OCI-LY3 (cell line): ENCODE measurements around the gene PDE9A.

ENCODE experiments used
- CTCF ChIP-seq: fragments of 200-600, 300-600 bp; sonication (generic); IDR thresholded peaks from 2 replicates; pipeline ENCODE4 v1.5.1; 2014; ENCODE audit warnings: antibody characterized with exemption, low read length, low read depth
- EZH2phosphoT487 ChIP-seq: fragments of 200-600 bp; shearing (Covaris generic); IDR thresholded peaks from 2 replicates; pipeline ENCODE4 v1.6.1; 2018; ENCODE audit warnings: antibody characterized with exemption, mixed run types, low read depth

DNA sequence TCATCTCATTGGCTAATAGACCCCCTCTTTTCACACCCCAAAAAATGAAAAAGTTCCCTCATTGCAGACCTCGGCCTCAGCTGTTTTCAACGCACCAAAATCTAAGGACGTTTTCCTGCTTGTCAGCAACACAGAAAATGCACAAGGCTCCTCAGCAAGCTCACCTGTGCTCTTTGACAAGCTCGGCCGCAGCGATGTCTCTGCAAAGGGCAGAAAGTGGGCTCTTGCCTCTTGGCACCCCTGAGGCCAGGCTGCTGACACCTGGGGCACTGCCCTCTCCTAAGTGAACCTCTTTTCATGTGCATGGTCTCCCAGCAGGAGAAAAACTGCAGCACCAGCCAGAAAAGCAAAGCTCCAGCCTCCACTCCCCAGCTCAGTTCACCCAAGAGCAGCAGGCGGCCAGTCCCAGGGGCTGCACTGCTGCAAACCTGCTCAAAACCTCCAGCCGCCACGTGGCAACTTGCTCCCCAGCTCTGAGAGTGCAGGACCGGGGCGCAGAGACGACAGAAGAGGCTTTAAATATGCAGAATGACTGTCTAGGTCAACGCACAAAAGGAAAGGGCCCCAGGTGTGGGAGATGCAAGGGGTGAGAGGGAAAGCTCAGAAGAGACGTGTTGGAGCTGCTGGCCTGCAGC is 101.7 kb downstream of the PDE9A start:
- no peak for TF ChIP-seq CTCF
- TF ChIP-seq EZH2phosphoT487, result no peak
